ENCODE results near the gene JMJD1C.

The JMJD1C gene

DNA sequence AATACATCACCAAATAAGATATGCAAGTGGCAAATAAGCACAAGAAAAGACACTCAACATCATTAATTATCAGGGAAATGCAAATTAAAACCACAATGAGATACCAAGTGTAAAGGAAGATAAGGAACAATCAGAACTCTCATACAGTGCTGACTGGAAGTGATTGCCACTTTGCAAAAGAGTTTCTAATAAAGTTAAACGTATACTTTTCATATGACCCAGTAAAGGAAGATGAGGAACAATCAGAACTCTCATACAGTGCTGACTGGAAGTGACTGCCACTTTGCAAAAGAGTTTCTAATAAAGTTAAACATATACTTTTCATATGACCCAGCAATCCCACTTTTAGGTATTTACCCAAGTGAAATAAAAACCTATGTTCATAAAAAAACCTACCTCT lies 12.2 kb upstream of the JMJD1C start:
- DNase-seq: no peak

DNA sequence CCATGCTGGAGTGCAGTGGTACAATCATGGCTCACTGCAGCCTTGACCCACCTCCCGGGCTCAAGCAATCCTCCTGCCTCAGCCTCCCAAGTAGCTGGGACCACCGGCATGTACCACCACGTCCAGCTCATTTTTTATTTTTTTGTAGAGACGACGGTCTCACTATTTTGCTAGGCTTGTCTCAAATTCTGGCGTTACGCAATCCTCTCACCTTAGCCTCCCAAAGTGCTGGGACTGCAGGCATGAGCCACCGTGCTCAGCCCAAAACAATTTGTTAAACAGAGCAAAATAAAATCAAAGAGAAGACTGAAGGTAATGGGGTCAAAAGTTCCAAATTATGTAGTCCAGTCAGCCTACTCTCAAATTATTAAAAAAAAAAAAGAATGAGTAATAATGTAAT lies 8.7 kb upstream of the JMJD1C start:
- no peak for DNase-seq

DNA sequence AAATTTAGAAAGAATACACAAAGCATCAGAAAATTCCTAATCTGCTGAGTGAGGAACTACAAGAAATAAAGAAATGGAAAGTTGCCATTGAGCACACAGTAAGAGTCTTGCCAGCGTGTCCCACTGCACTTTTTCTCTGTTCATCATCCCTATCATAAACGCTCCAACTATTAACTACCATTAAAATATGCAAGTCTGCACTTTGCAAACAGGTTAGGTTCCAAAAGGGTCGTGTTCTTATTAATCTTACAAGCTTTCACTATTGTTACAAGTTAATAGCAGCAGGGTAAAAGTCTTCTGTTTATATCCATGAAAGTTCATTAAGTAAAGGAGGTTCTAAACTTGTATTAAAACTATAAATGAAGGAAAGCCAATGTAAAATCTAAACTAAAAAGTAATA lies 5.2 kb upstream of the JMJD1C start:
- DNase-seq: no peak

DNA sequence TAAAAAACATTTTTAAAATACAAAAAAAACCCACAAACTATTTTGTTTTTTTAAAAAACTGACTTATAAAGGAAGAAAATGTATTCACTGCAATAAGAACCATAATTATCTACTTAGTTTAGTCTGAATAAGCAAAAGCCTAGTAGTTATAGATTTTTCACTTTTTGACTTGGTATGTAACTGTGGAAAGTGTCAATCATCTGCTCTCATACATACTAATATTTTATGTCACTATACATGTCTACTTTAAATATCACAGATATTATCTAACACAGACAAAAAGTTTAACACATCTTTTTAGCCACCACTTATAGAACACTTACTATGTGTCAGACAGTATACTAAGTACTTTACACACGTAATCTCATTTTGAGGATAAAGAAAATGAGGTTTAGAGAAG lies 3.2 kb upstream of the JMJD1C start:
- no peak for DNase-seq

DNA sequence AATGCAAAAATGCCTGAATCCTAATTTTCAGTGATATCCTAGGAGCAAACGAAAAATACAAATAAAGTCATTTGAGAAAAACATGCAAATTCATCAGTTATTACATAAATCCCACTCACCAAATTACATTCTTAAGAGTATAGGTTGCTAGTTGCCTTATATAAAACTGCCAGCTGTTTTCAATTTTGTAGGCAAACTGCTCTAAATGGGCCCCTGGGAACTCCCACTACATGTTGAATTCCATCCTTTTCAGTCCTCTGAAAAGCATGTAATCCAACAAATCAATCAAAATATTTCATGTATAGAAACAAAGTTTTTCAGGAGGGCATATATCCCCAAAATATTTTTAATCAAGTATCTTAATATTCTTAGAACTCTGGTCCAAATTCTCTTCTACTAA lies 2.1 kb upstream of the JMJD1C start:
- peak; percentile 84 for DNase-seq

DNA sequence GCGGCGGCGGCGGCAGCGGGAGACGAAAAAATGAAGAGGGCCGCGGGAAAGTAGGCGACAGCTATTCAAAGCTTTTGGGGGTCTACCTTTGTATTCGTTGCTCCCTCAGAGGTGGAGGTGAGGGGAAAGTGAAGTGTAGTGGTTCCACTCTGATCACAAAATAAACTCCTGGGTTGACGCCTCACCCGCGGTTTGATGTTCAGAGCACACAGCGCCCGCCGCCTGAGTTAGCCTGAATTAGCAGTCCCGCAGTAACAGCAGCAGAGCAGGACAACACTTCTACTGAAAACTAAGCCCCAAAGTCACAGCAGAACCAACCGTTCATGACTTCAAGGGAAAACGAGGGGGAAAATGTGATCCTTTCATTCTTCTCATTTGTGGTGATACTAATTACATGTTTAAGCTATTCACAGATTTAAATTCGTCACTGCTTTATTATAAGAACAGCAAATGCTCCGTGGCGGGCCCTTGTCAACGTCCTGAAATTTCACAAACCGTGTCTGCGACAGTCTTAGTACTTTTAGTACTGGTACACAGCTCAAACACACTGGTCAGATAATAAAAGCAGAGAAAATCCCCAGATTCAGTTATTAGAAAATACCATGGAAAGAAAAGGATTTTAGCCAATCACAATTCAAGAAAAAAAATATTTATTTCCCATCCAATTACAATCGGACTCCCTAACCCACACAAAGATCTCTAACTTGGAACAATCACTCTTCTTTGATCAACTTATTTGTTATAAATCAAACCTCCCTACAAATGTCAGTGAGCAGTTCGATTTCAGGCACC lies 563 bp upstream of the JMJD1C start:
- DNase-seq: peak; percentile 49

DNA sequence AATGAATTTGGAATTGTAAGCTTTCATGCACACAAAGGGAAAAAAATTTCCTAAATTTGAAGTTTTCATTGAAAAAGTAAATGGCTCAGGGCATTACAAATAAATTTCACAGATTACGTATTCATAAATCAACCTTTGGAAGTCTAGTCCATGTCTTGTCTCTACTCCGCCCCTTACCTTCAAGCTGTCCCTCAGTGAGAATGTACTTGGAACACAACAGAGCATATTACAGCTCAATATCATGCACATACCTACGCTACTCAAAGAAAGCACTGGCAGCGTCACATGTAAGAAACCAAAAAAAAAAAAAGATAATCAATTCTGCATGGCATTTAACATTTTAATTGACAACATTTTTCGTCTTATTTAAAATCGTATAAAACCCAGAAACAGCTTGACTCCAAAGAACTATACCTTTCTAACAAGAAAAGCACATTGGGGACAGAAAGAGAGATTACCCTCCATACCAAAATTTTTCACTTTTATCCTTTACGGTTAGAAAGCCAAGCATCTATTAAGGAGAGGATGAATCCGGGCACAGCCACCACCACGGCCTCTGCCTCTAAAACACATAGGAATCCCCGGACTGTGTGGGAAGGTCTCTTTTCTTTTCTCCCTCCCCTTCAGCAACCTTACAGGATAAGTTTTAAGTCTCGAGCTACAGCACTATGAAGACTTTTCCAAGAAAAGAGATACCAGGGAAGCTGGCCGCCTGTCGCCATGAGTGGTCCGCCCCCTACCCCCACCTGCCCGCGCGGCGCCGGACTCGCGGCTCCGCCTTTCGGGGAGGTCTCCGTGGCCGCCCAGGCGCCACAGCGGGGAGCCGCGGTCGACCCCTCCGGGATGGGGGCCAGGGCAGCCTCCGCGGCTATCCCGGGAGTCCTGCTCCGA lies 1.1 kb downstream of the JMJD1C start:
- DNase-seq: peak; percentile 38

DNA sequence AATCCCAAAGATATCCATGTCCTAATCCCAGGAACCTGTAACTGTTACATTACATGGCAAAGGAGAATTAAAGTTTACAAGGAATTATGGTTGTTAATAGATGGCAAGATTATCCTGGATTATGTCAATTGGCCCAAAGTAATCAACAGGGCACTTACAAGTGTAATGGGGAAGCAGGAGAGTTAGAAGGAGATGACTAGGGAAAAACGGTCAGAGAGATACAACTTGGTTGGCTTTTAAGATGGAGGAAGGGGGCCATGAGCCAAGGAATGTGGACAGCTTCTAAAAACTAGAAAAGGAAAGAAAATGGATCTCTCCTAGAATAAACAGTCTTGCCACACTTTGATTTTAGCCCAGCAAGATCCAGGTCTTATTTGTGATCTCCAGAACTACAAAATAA lies 3.3 kb downstream of the JMJD1C start:
- no peak for DNase-seq

DNA sequence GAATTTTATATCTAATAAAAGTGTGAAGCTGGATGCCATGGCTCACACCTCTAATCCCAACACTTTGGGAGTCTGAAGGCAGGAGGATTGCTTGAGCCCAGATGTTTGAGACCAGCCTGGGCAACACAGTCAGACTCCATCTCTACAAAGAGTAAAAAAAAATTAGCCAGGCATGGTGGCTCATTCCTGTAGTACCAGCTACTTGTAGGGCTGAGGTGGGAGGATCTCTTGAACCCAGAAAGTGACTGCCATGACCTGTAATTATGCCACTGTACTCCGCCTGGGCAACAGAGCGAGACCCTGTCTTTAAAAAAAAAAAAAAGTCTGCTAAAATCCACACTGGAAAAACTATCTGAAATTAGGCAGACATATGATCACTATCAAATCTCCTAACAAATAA lies 7.6 kb downstream of the JMJD1C start:
- DNase-seq: no peak

DNA sequence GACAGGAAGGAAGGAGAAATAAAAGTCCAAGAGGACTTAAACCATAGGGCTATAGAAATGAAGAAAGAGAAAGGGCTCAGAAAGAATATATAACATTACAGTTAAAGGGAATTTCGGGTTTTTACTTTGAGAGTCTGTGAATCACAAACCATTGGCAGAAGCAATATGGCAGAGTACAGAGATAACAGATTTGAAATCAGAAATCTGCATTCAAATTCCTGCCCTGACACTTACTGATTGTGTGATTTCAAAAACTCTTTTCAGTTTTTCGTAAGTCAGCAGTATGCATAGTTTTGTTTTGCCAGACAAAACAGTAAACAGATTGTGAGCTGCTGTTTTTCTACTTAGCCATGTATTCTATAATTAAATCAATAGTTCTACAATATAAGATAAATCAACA lies 8.2 kb downstream of the JMJD1C start:
- no peak for DNase-seq

DNA sequence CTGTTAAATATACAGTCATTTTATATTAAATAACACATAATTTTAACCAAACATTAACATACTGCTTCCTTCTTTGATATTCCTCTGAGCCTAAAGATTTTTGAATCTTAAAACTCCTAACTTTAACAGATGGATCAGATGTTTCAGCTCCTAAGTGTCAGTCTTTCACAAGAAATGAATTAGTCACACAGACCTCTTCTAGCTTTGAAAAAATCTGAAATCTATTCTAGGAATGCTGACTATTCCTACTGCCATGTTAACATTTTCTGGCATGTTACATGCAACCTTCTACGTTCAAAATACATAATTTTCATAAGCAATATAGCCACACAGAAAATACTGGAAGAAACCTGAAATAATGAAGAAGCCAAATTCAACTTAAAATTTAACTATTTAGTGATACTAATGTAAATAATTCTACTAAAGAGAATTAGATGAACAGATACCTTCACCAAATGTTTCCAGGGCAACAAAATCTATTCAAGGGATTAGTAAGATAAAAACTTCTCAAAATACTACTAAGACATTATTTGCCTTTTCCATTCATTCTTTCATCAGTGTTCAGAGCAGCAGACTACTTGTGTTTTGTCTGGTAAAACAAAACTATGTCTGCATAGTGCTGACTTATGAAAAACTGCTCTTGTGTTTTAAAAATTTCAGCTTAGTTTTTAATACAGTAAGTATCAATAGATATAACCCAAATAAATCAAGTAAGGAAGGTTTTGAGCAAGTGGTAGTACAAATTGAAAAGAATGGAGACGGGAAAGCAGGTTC lies 9.2 kb downstream of the JMJD1C start:
- peak; percentile 84 for DNase-seq

DNA sequence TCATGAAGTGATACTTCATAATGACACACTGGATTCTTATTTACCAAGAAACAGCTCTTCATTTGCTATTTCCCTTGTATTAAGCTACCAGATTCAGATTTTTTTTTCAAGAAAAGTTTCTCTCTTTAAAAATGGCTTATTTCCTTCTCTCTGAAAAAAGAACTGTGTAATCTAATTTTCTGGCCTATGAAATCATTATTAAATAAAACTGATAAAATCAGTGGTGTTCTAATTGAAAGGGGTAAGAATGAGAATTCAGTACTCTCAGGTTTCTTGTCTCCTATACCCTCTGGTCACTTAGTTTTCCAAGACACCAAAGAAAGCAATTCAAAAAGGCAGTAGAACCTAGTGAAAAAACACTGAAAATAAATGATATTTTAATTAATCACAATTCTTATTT lies 10.3 kb downstream of the JMJD1C start:
- DNase-seq: no peak

DNA sequence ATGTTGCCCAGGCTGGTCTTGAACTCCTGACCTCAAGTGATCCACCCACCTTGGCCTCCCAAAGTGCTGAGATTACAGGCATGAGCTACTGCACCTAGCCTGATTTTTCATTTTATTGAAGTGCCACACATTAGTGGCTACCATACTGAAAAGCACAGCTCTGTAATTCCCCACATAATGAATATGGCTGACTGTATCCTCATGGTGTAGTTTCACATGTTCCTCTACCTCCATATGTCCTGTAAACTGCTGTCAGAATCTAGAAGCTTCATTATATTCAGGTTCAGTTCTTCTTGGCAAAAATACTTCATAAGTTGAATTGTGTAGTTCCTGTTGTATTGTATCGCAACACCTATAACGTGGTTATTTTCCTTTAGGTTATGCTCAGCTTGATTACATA lies 11.1 kb downstream of the JMJD1C start:
- no peak for DNase-seq

DNA sequence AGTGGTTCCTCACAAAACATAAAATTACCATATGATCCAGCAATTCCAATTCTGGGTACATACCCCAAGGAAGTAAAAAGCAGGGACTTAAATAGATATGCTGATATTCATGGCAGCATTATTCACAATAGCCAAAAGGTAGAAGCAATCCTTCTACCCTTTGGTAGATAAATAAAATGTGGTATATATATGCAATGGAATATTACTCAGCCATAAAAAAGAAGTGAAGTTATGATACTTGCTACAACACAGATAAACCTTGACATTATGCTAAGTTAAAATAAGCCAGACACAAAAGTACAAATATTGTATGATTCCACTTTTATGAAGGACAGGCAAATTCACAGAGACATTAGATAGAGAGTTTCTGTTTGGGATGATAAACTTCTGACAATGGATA lies 13.3 kb downstream of the JMJD1C start:
- DNase-seq: no peak

DNA sequence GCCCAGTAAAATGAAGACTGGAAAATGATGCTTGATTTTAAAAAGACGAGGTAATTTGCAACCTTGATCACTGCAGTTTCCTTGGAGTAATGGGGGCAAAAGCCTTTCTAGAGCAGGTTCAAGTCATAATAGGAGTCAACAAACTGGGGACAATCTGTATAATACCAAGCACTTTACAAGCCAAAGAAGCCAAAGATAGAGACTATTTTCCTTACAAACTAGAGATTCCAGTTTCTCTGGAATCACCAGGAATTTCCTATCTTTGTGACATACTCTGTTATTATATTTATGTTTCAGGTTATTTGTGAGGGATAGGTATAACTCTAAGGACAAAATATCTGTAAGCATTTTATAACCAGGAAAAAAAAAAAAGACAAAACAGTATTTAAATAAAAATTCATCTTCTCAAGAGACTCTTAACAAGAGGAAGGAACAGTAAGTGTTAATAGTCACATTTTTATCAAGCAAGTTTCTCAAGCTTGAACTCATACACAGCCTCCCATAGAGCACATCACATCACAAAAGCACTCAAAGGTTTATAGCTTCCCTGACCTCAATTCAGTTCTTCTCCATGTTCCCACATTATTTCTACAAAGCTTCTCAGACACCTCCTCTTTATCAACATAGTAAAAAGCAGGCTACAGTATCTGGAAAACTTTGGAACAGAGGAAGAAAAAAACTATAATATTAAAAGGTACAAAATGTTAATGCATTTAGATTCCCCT lies 18.9 kb downstream of the JMJD1C start:
- no peak for DNase-seq

DNA sequence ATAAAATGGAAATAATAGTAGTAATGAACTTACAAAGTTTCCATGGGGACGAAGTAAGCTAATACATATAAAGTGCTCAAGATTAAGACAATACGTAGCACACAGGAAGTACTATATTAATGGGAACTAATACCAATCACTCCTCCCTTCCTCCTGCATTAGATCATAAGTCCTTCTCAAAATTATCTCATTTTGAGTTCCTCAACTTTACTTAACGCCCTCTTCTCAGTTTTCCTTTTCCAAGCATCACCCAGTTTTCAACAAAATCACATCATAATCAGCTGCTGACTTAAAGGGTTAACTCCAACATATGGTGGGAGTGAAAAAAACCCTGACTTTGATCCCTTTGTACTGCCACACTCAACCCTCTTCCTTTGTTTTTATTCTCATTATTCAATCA lies 24.4 kb downstream of the JMJD1C start:
- DNase-seq: no peak

DNA sequence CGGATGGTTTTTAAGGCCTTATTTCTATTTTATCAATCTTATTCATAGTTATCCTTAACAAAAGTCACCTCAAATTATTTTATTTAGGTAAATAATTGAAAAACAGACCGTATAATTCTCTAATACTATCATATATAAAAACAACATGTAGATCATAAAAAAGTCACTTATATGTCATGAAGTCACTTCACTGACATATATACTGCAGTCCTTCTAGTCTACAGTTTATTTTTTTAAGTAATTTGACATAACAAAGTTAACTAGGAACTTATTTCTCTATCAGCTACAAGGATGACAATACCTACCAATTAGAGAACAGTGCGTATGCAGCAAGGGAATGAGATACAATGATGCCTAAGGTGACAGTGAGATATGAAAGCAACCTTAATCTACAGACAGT lies 26.2 kb downstream of the JMJD1C start:
- no peak for DNase-seq

DNA sequence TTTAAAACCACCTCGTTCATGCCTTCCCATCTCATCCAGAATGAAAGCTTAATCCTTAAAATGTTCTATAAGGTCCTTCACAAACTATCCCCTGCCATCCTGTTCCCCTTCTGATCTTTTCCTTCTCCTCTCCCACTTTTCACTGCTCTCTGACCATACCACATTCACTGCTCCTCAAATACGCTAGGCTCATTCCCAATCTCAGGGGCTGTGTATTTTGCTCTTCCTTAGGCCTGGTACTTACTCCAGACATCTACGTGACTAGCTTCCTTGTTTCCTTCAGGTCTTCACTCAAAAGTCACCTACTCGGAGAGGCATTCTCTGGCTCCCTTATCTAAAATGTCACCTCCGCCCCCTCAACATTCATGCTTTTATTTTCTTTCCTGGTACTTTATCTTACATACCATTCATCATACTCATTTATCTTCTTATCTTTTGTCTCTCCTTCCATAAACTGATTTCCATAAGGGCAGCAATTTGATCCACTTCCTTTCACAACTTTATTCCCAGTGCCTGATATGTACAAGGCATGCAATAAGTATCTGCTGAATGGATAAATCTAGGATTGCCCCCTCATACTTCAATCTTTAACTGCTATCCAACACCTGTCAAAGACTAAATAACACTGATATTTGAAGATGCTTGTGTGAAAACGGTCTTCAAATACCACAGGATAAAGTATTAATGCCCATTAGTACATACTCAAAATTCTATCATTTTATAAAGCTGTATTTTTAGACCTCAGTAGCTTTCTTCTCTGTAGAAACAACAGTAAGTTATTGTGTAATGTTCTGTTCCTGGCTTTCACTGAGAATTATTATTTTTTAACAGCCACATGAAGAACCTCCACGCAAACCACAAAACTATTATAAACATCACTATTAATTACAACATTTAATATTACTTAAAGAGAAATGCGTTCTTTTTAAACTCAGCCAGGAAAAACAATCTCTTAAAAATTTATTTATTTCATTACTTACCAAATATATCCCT lies 27.0 kb downstream of the JMJD1C start:
- no peak for DNase-seq

DNA sequence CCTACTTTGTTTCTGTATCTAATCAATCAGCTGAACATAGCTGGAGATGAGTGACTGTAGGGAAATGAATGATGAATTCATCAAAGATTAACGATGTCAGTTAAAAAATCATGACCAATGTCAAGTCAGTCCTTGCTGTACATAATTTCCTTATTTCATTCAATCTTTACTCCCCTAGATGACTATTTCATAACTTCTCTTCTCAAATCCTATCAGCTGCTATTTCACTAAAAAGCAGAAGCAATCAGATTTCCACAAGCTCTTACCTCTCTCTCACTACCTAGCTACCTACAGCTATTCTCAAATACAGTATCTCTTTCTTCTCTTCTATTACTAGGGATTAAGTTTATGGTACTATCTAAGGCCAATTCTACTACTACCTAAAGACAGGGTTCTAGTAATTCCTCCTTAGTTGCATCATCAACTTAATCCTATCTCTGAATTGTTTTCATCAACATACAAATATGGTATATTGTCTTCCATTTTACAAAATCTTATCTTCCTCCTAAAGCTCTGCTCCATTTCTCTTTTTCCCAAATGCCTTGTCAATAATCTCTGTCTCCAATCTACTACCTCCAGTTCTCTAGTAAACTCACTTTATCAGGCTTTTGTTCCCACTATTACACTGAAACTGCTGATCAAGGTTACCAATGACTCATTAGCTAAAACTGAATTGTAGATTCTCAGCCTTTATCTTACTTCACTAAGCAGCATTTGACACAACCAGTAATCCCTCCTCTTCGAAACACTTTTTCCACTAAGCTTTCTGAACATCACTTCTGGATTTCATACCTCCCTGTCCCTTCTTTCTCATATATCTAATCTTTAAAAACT lies 28.4 kb downstream of the JMJD1C start:
- no peak for DNase-seq

DNA sequence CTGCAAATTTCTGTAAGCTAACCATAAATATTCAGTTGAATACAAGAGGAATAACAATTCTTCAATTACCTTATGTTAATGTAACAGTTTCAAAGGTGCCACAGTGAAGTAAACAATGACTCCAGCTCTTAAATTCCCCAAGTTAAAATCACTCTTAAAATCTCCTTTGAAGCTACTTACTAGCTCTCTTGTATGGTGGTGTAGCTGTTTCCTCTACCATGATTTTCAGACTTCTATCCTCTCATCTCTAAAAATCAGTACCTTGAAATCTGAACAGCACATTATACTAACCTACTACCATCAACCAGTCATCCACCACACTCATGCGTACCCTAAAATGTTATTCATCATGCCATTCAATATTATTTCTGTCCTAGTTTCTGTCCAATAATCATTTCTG lies 29.6 kb downstream of the JMJD1C start:
- DNase-seq: no peak
